8988T (cell line): Measurements from ENCODE around the gene NEGR1.

ENCODE experiments used
- DNase-seq: peaks from one replicate; pipeline ENCODE4 v3.0.0; 2011

Gene NEGR1

GRCh38 chr1:71660411-71660810 is 621.9 kb downstream of the NEGR1 start:
- DNase-seq = no peak

- DNase-seq = no peak
These were observed 624.3 kb downstream of the NEGR1 start for GRCh38 chr1:71657891-71658679.

- no peak for DNase-seq
These were observed 625.4 kb downstream of the NEGR1 start for GRCh38 chr1:71656902-71657301.

DNA sequence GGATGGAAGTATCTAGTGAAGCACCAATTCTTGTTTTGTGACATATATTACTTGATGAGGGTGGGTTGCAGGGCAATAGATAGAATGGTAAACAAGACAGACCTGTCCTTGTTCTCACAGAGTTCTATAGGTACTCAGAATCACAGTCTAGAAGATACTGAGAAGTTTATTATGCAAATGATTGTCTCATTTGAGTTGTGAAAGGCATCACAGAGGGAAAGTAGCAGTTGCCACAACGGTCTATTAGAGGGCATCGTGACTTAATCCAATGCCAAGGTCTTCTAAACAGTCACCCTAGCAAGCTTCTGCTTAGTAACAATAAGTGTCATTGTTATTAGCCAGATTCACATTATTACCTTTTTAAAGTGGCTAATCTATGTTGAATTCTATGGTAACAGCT is 626.7 kb downstream of the NEGR1 start:
- no peak for DNase-seq

- DNase-seq = no peak
These were observed 628.4 kb downstream of the NEGR1 start for GRCh38 chr1:71653952-71654351.

- no peak for DNase-seq
These were observed 631.1 kb downstream of the NEGR1 start for GRCh38 chr1:71651214-71651613.

DNA sequence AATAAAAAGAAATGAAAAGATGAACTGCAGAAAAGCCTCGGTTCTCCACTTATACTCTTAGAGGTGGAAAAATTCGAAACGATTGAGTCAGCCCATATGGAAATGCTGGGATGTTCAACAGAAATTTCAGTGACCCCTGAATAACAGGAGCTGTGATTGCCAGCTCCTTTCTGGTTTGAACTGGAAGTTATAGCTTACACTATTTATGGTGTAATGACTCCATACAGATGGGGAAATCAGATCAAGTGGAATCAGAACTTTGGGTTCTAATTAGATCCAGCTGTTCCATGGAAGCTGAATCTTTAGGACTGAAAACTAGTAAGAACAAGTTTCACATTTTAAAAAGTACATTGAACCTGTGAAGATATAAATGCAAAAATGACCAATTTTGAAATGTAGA is 632.2 kb downstream of the NEGR1 start:
- DNase-seq = no peak

DNA sequence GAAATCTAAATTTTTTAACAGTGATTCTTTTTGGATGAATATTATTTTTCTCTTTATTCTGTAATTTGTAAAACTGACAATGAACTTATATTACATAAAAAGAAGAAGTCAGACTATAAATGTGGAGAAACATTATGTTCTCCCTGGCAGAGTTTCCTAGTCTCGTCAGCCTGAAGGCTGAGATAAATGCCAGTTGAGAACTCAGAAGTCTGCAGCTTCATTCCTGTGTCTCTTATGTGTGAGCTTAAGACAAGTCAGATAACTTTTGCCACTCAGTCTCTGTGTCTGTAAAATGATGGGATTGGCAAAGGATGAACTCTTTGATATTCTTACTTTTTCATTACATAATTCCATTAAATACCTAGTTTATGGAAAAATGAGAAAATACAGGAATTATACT is 632.7 kb downstream of the NEGR1 start:
- DNase-seq = no peak

DNA sequence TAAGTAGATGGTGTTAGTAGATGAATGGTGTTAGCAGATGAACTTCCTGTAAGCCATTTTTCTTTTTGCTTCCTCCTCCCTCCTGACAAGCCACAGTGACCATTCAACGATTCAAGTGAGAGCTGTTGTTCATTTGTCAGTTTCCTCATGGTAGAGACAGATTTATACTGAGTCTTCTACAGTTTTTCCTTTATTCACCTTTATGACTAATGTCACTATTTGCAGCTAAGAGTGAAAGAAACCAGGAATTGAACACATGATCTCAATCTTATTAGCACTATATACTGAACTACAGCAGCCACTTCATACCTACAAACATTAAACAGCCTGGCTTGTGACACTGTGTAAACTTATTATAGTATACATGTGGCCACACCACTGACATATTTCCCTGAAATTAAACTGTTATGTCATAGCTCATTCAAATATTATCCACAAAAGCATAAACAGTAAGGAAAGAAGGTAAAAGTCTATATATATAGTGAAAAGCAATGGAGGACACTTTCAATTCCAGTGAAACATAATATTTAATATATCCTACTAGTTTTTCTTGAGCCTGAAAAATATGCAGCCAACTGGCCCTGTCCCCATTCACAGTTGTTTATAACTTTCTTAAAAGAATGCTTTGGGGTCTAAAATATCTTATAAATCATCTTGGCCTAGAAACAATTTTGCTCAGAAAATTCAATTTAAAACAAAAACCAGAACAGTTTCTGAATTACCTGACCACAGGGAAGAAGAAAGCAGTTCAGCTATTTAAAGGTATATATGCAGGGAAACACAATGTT is 634.6 kb downstream of the NEGR1 start:
- DNase-seq = no peak

GRCh38 chr1:71645015-71645414 is 637.3 kb downstream of the NEGR1 start:
- DNase-seq = no peak

DNA sequence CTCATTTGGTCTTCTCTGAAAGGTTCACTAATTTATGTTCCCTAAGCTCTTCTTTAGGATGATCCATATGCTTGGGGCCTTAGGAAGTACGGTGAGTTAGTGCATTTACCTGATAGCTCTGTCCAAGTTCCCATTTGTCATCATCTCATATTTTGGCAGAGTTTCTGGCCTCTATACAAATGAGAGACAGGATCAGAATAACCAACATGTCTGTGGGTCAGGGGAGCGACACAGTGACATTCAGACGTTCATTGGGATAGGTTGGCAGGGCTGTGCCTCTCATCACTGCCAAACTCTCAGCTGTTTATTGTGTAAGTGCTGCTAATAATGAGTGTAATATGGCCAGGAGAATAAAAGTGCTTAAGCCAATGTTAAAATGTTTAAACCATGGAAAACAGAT is 640.4 kb downstream of the NEGR1 start:
- no peak for DNase-seq

- no peak for DNase-seq
These were observed 641.3 kb downstream of the NEGR1 start for GRCh38 chr1:71640998-71641397.

GRCh38 chr1:71640116-71640515 is 642.2 kb downstream of the NEGR1 start:
- DNase-seq = no peak

- no peak for DNase-seq
These were observed 644.1 kb downstream of the NEGR1 start for GRCh38 chr1:71638081-71638766.

DNA sequence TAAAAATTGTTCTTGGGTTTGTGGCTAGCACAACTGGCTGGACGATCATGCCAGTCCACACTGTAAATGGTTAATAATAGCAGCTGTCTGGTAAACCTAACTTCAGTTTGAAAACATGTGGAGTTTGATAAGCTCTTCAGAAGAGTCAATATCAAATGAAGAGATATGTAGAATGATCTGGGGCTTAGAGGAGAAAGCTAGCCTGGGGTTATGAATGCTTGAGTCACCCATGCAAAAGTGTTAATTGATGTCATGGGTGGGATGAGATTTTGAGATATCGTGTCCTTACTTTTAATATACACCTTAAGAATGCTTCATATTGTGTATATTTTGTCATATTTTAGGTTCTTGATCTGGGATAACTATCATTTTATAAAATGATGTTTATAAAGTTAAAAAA is 646.8 kb downstream of the NEGR1 start:
- DNase-seq = no peak

GRCh38 chr1:71634159-71634558 is 648.2 kb downstream of the NEGR1 start:
- no peak for DNase-seq

DNA sequence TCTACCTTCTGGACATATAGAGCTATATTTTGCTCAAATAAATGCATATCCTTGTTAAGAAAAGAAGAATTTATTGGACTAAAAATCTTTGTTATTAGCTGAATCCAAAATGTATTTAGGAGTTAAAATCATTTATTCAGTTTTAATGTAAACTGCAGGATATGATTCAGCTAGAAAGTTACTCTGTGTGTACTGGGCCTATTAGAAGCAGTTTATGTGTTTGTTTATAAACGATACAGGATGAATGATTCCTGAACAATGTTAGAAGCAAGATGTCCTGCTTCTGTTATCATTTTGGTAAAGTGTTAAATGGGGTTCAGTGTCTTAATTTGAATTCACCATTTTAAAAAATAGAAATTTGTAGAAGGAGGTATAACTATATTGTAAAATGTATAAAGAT is 652.3 kb downstream of the NEGR1 start:
- no peak for DNase-seq

DNA sequence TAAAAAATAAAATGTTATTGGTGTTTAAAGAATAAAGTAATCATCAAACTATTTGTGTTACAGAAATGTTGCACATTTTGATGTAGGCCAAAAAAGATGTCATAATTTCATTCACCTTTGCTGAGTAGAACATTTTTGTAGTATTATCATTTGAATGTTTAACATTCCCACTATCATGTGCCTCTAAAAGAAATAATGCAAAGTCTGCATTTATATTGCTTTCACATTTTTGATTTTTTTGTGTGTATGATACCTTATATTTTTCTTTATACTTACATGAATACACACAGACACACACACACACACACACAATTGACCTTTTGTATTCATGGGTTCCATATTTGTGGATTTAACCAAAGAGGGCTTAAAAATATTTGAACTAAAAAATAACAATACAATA is 657.3 kb downstream of the NEGR1 start:
- DNase-seq = no peak

GRCh38 chr1:71623888-71624287 is 658.5 kb downstream of the NEGR1 start:
- no peak for DNase-seq

GRCh38 chr1:71621785-71622184 is 660.6 kb downstream of the NEGR1 start:
- no peak for DNase-seq

DNA sequence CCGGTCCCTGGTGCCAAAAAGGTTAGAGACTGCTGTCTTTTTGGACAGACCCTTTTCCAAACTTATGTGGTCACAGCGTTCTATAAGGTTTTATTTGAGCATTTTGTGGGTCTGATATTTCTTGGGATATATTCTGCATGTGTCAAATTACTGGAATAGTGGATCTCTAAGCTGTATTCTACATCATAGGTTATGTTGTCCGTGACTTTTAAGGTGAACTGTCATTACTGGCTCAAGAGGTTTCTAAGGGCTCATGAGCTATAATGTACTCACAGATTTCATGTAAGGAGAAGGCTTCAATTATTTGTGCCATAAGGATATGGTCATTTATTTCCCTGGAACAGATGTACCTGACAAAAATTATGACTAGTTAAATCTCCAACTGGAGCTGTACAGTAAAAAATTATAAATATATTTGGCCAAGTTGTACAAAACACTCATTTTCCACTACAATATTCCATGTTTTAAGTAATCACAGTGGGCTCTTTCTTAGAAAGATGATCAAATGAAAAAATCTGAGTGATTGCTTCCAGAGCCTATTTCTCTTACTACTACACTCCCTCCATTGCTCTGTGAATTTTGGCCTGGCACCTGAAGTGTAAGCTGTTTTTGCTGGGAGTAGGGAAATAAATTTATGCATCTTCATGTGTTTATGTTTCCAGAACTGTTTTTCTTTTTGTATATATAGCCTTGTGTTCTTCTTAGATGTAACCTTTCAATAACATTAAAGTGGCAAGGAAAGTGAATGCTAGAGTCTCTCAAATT is 663.4 kb downstream of the NEGR1 start:
- DNase-seq = no peak

- no peak for DNase-seq
These were observed 664.1 kb downstream of the NEGR1 start for GRCh38 chr1:71618191-71618590.

DNA sequence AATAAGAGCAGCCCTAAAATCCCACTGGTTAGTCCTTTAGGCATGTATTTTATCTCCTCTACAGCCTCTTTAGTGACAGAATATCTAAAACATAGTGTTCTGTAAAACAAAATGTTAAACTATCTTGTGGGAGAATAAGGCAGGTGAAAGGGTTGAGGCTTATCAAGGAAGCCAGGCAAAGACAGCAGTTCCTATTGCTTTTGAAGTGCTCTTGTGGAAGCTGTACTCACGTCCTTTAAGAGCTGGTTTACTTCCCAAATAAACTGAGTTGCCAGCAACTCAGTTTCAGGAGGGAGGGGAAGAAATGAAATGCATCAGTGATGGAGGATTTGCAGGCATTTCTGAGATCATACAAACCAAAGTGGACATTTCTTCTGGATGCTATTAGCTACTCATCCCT is 671.9 kb downstream of the NEGR1 start:
- DNase-seq = no peak
